Pulmonary artery endothelial cell (primary cell): ENCODE data around the gene KCTD13. TPM values are rescaled to one million over a fixed set of nuclear protein-coding genes. Genes with fewer than 3 reads are reported as not detected.
"Not testable (repeated sequence)": the region's sequence is repeated elsewhere in the genome, so short reads cannot be mapped to it uniquely, and the experiment has no call there.

Source experiments
- DNase-seq: peaks from one replicate; pipeline ENCODE4 v3.0.0-alpha.2; 2011; ENCODE audit warnings: low read depth, low spot score
- total RNA-seq: library from RNA; depleted of rRNA; stranded (reverse); fragments of >200 nt; gene quantifications from 2 replicates; pipeline ENCODE4 v1.2.3, GENCODE V29; 2014

KCTD13 gene
- total RNA-seq, 1 donor from 2014 or later = 4.4 TPM

- DNase-seq = no peak
Observed at GRCh38 chr16:29881050-29881449, 45.0 kb downstream of the KCTD13 start.

- no peak for DNase-seq
Observed at GRCh38 chr16:29878172-29878571, 47.9 kb downstream of the KCTD13 start.

- no peak for DNase-seq
Observed at GRCh38 chr16:29877266-29877961, 48.6 kb downstream of the KCTD13 start.

GRCh38 chr16:29876594-29877249 lies 49.3 kb downstream of the KCTD13 start:
- DNase-seq = no peak

- no peak for DNase-seq
Observed at GRCh38 chr16:29876217-29876593, 49.8 kb downstream of the KCTD13 start.

- DNase-seq = no peak
Observed at GRCh38 chr16:29875206-29875605, 50.8 kb downstream of the KCTD13 start.

GRCh38 chr16:29873319-29873718 lies 52.7 kb downstream of the KCTD13 start:
- no peak for DNase-seq

GRCh38 chr16:29871822-29872546 lies 54.0 kb downstream of the KCTD13 start:
- DNase-seq = no peak

GRCh38 chr16:29869067-29869466 lies 57.0 kb downstream of the KCTD13 start:
- not testable (repeated sequence) for DNase-seq

- DNase-seq = no peak
Observed at GRCh38 chr16:29868396-29869009, 57.5 kb downstream of the KCTD13 start.

- DNase-seq = no peak
Observed at GRCh38 chr16:29864205-29864604, 61.8 kb downstream of the KCTD13 start.

- no peak for DNase-seq
Observed at GRCh38 chr16:29863669-29863984, 62.4 kb downstream of the KCTD13 start.

GRCh38 chr16:29862884-29863668 lies 63.0 kb downstream of the KCTD13 start, which contains the start of gene CDIPT:
TSS of gene CDIPT (minus strand) at chr16:29863226. CDS start at chr16:29862857, 369 bp downstream.
- peak; percentile 93 for DNase-seq

- no peak for DNase-seq
Observed at GRCh38 chr16:29862383-29862883, 63.6 kb downstream of the KCTD13 start.

GRCh38 chr16:29860218-29860617 lies 65.8 kb downstream of the KCTD13 start:
- no peak for DNase-seq

GRCh38 chr16:29858974-29859373 lies 67.1 kb downstream of the KCTD13 start:
- DNase-seq = no peak

GRCh38 chr16:29858149-29858849 lies 67.7 kb downstream of the KCTD13 start:
- no peak for DNase-seq

- DNase-seq = no peak
Observed at GRCh38 chr16:29857133-29857760, 68.8 kb downstream of the KCTD13 start.
